ENCODE data around the gene PDGFD. TPM values are rescaled to one million over a fixed set of nuclear protein-coding genes. Genes with fewer than 3 reads are reported as not detected.

Gene PDGFD
- total RNA-seq, 1 donor from 2014 or later = 3.4 TPM

GRCh38 chr11:104089481-104089880, 74.5 kb downstream of the PDGFD start:
- Histone ChIP-seq H3K36me3 (ENCODE audit: control insufficient read depth, insufficient read depth, low read length) (no peaks in the 10 kb centered on the region), H3K4me3 (ENCODE audit: low read depth, low read length) (no peak overlapping the region), H3K27me3 (ENCODE audit: control insufficient read depth, insufficient read depth, low read length) (no peaks in the 10 kb centered on the region)
- DNase-seq (ENCODE audit: low read depth) = no peak
- TF ChIP-seq, protein P1, sequence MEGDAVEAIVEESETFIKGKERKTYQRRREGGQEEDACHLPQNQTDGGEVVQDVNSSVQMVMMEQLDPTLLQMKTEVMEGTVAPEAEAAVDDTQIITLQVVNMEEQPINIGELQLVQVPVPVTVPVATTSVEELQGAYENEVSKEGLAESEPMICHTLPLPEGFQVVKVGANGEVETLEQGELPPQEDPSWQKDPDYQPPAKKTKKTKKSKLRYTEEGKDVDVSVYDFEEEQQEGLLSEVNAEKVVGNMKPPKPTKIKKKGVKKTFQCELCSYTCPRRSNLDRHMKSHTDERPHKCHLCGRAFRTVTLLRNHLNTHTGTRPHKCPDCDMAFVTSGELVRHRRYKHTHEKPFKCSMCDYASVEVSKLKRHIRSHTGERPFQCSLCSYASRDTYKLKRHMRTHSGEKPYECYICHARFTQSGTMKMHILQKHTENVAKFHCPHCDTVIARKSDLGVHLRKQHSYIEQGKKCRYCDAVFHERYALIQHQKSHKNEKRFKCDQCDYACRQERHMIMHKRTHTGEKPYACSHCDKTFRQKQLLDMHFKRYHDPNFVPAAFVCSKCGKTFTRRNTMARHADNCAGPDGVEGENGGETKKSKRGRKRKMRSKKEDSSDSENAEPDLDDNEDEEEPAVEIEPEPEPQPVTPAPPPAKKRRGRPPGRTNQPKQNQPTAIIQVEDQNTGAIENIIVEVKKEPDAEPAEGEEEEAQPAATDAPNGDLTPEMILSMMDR (IDR thresholded peaks at IDR 0.05; ENCODE audit: insufficient read depth, low read length, poor library complexity, severe bottlenecking) = no peak

- Histone ChIP-seq H3K27me3 (ENCODE audit: control insufficient read depth, insufficient read depth, low read length) (no peaks in the 10 kb centered on the region), H3K4me3 (ENCODE audit: low read depth, low read length) (no peak overlapping the region), H3K36me3 (ENCODE audit: control insufficient read depth, insufficient read depth, low read length) (no peaks in the 10 kb centered on the region)
- DNase-seq (ENCODE audit: low read depth) = no peak
- TF ChIP-seq, protein P1 (IDR thresholded peaks at IDR 0.05; ENCODE audit: insufficient read depth, low read length, poor library complexity, severe bottlenecking) = no peak
Measured at GRCh38 chr11:104086621-104087020, 77.3 kb downstream of the PDGFD start.

DNA sequence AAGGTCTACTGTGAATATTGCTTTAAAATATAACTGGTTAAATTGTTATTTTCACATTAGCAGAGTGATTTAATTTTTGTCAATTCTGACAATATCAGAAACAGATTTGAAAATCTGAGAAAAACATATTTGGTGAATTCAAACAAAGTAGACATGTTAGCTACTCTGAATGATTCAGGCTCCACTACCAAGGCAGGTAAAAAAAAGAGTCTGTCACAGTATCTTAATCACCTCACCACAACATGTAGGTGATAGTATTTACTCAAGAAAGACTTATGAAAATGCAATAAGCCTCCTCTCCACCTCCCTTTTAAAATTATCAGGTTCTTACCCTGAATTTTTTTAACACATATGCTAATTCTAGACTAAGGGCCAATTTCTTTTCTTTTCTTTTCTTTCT, 85.0 kb downstream of the PDGFD start:
- TF ChIP-seq, protein P1 (IDR thresholded peaks at IDR 0.05; ENCODE audit: insufficient read depth, low read length, poor library complexity, severe bottlenecking) = no peak
- no peak overlapping the region for H3K4me3 ChIP-seq (ENCODE audit: low read depth, low read length)
- H3K36me3 ChIP-seq (ENCODE audit: control insufficient read depth, insufficient read depth, low read length) = no peaks in the 10 kb centered on the region
- no peak for DNase-seq (ENCODE audit: low read depth)
- no peaks in the 10 kb centered on the region for H3K27me3 ChIP-seq (ENCODE audit: control insufficient read depth, insufficient read depth, low read length)

GRCh38 chr11:104078245-104078644, 85.7 kb downstream of the PDGFD start:
- H3K27me3 ChIP-seq (ENCODE audit: control insufficient read depth, insufficient read depth, low read length) = no peaks in the 10 kb centered on the region
- no peak for DNase-seq (ENCODE audit: low read depth)
- H3K4me3 ChIP-seq (ENCODE audit: low read depth, low read length) = no peak overlapping the region
- H3K36me3 ChIP-seq (ENCODE audit: control insufficient read depth, insufficient read depth, low read length) = no peaks in the 10 kb centered on the region
- TF ChIP-seq, protein P1 (IDR thresholded peaks at IDR 0.05; ENCODE audit: insufficient read depth, low read length, poor library complexity, severe bottlenecking) = no peak

DNA sequence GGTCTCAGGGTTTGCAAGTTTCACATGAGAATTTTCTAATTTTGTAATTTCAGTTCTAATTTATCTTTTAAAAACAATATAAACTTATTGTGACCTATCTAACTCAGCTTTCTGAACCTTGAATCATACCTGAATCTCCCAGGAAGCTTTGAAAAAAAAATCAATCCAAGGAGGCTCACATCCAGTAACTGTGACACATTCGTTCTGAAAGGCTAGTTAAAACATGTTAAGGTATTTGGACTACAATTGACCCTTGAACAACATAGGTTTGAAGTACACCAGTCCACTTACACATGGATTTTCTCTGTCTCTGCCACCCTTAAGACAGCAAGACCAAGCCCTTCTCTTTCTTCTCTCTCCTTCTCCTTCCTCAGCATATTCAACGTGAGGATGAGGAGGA, 87.5 kb downstream of the PDGFD start:
- no peak for DNase-seq (ENCODE audit: low read depth)
- TF ChIP-seq, protein P1 (IDR thresholded peaks at IDR 0.05; ENCODE audit: insufficient read depth, low read length, poor library complexity, severe bottlenecking) = no peak
- no peak overlapping the region for H3K4me3 ChIP-seq (ENCODE audit: low read depth, low read length)

GRCh38 chr11:104075706-104076105, 88.2 kb downstream of the PDGFD start:
- no peak for DNase-seq (ENCODE audit: low read depth)
- Histone ChIP-seq H3K4me3 (ENCODE audit: low read depth, low read length) (no peak overlapping the region), H3K27me3 (ENCODE audit: control insufficient read depth, insufficient read depth, low read length) (no peaks in the 10 kb centered on the region), H3K36me3 (ENCODE audit: control insufficient read depth, insufficient read depth, low read length) (no peaks in the 10 kb centered on the region)
- TF ChIP-seq, protein P1 (IDR thresholded peaks at IDR 0.05; ENCODE audit: insufficient read depth, low read length, poor library complexity, severe bottlenecking) = no peak

More for the DNA sequence above, 87.5 kb downstream of the PDGFD start:
- no peaks in the 10 kb centered on the region for H3K27me3 ChIP-seq (ENCODE audit: control insufficient read depth, insufficient read depth, low read length)
- no peaks in the 10 kb centered on the region for H3K36me3 ChIP-seq (ENCODE audit: control insufficient read depth, insufficient read depth, low read length)

Data from kidney epithelial cell (primary cell).